ENCODE data around the gene SCAF8.

Gene SCAF8

GRCh38 chr6:154719433-154719832, 13.8 kb upstream of the SCAF8 start:
- H3K36me3 Mint-ChIP-seq (ENCODE audit: insufficient read depth) = no peaks in the 10 kb centered on the region

GRCh38 chr6:154719854-154720253, 13.4 kb upstream of the SCAF8 start:
- H3K27ac Mint-ChIP-seq = no peak overlapping the region
- H3K36me3 Mint-ChIP-seq (ENCODE audit: insufficient read depth) = no peaks in the 10 kb centered on the region
- H3K27me3 Mint-ChIP-seq = peaks cover 0 to 9% of the 10 kb centered on the region in 2 donors
- peaks cover 0 to 8% of the 10 kb centered on the region in 2 donors for H3K9me3 Mint-ChIP-seq
- ATAC-seq (replicated peaks) (no peak), DNase-seq (no peak)
- H3K4me1 Mint-ChIP-seq (ENCODE audit: low read depth in 2 of 2) = no peaks in the 10 kb centered on the region
- H3K4me3 Mint-ChIP-seq = no peak overlapping the region

More at GRCh38 chr6:154719433-154719832, 13.8 kb upstream of the SCAF8 start:
- peaks cover 0 to 8% of the 10 kb centered on the region in 2 donors for H3K9me3 Mint-ChIP-seq
- no peaks in the 10 kb centered on the region for H3K4me1 Mint-ChIP-seq (ENCODE audit: low read depth in 2 of 2)
- no peak overlapping the region for H3K4me3 Mint-ChIP-seq
- peaks cover 0 to 10% of the 10 kb centered on the region in 2 donors for H3K27me3 Mint-ChIP-seq
- ATAC-seq (replicated peaks) (no peak), DNase-seq (no peak)
- H3K27ac Mint-ChIP-seq = no peak overlapping the region

- Mint-ChIP-seq H3K27me3 (peaks cover 0 to 9% of the 10 kb centered on the region in 2 donors), H3K4me1 (ENCODE audit: low read depth in 2 of 2) (no peaks in the 10 kb centered on the region), H3K9me3 (peaks cover 0 to 8% of the 10 kb centered on the region in 2 donors), H3K27ac (no peak overlapping the region), H3K36me3 (ENCODE audit: insufficient read depth) (no peaks in the 10 kb centered on the region), H3K4me3 (no peak overlapping the region)
- ATAC-seq (replicated peaks) (no peak), DNase-seq (no peak)
These were observed 11.8 kb upstream of the SCAF8 start for GRCh38 chr6:154721460-154721859.

- peaks cover 0 to 9% of the 10 kb centered on the region in 2 donors for H3K27me3 Mint-ChIP-seq
- DNase-seq (no peak), ATAC-seq (replicated peaks) (no peak)
- no peak overlapping the region for H3K4me3 Mint-ChIP-seq
- peaks cover 3% of the 10 kb centered on the region for H3K36me3 Mint-ChIP-seq (ENCODE audit: insufficient read depth)
- no peak overlapping the region for H3K27ac Mint-ChIP-seq
- H3K4me1 Mint-ChIP-seq (ENCODE audit: low read depth in 2 of 2) = peaks cover 3 to 4% of the 10 kb centered on the region in 2 donors
- H3K9me3 Mint-ChIP-seq = no peaks in the 10 kb centered on the region
These were observed 6.3 kb upstream of the SCAF8 start for GRCh38 chr6:154726887-154727286.

GRCh38 chr6:154731296-154732218, 1.7 kb upstream of the SCAF8 start:
- no peaks in the 10 kb centered on the region for H3K9me3 Mint-ChIP-seq
- H3K36me3 Mint-ChIP-seq (ENCODE audit: insufficient read depth) = peaks cover 22% of the 10 kb centered on the region
- H3K27ac Mint-ChIP-seq = peak overlapping the region in 1 of 2 donors; percentile 11
- H3K4me1 Mint-ChIP-seq (ENCODE audit: low read depth in 2 of 2) = peaks cover 19 to 23% of the 10 kb centered on the region in 2 donors
- ATAC-seq (replicated peaks) (no peak), DNase-seq (no peak)
- H3K4me3 Mint-ChIP-seq = peak overlapping the region; percentile 21 to 58
- H3K27me3 Mint-ChIP-seq = no peaks in the 10 kb centered on the region

- H3K4me3 Mint-ChIP-seq = peak overlapping the region; percentile 86 to 88
- peaks cover 28 to 29% of the 10 kb centered on the region in 2 donors for H3K4me1 Mint-ChIP-seq (ENCODE audit: low read depth in 2 of 2)
- no peaks in the 10 kb centered on the region for H3K27me3 Mint-ChIP-seq
- H3K36me3 Mint-ChIP-seq (ENCODE audit: insufficient read depth) = peaks cover 25% of the 10 kb centered on the region
- no peak for ATAC-seq (replicated peaks)
- no peaks in the 10 kb centered on the region for H3K9me3 Mint-ChIP-seq
- DNase-seq = no peak
- peak overlapping the region; percentile 94 for H3K27ac Mint-ChIP-seq
These were observed 556 bp upstream of the SCAF8 start for GRCh38 chr6:154732538-154733182.

- ATAC-seq (replicated peaks) (peak; percentile 78), DNase-seq (peak; percentile 85 to 88 (median 87))
- peak overlapping the region; percentile 86 to 88 for H3K4me3 Mint-ChIP-seq
- H3K36me3 Mint-ChIP-seq (ENCODE audit: insufficient read depth) = peaks cover 25% of the 10 kb centered on the region
- no peaks in the 10 kb centered on the region for H3K27me3 Mint-ChIP-seq
- H3K27ac Mint-ChIP-seq = peak overlapping the region; percentile 94
- peaks cover 32 to 40% of the 10 kb centered on the region in 2 donors for H3K4me1 Mint-ChIP-seq (ENCODE audit: low read depth in 2 of 2)
- no peaks in the 10 kb centered on the region for H3K9me3 Mint-ChIP-seq
These were observed 588 bp downstream of the SCAF8 start for GRCh38 chr6:154733626-154734382.

GRCh38 chr6:154736618-154737259, 3.5 kb downstream of the SCAF8 start:
- H3K27ac Mint-ChIP-seq = peak overlapping the region in 1 of 2 donors; percentile 68
- H3K4me3 Mint-ChIP-seq = peak overlapping the region; percentile 45 to 65
- ATAC-seq (replicated peaks) = no peak

GRCh38 chr6:154737424-154737823, 4.2 kb downstream of the SCAF8 start:
- Mint-ChIP-seq H3K4me1 (ENCODE audit: low read depth in 2 of 2) (peaks cover 49 to 64% of the 10 kb centered on the region in 2 donors), H3K27me3 (no peaks in the 10 kb centered on the region), H3K36me3 (ENCODE audit: insufficient read depth) (peaks cover 30% of the 10 kb centered on the region), H3K9me3 (no peaks in the 10 kb centered on the region), H3K27ac (peak overlapping the region in 1 of 2 donors; percentile 68), H3K4me3 (peak overlapping the region; percentile 19 to 65)
- DNase-seq = no peak
- no peak for ATAC-seq (replicated peaks)

More at GRCh38 chr6:154736618-154737259, 3.5 kb downstream of the SCAF8 start:
- Mint-ChIP-seq H3K9me3 (no peaks in the 10 kb centered on the region), H3K27me3 (no peaks in the 10 kb centered on the region), H3K36me3 (ENCODE audit: insufficient read depth) (peaks cover 31% of the 10 kb centered on the region), H3K4me1 (ENCODE audit: low read depth in 2 of 2) (peaks cover 49 to 62% of the 10 kb centered on the region in 2 donors)
- no peak for DNase-seq

GRCh38 chr6:154738551-154738961, 5.3 kb downstream of the SCAF8 start:
- DNase-seq = no peak
- peak overlapping the region in 1 of 2 donors; percentile 68 for H3K27ac Mint-ChIP-seq
- H3K36me3 Mint-ChIP-seq (ENCODE audit: insufficient read depth) = peaks cover 30% of the 10 kb centered on the region
- H3K4me1 Mint-ChIP-seq (ENCODE audit: low read depth in 2 of 2) = peaks cover 48 to 66% of the 10 kb centered on the region in 2 donors
- ATAC-seq (replicated peaks) = no peak
- no peaks in the 10 kb centered on the region for H3K9me3 Mint-ChIP-seq
- peak overlapping the region in 1 of 2 donors; percentile 48 for H3K4me3 Mint-ChIP-seq
- no peaks in the 10 kb centered on the region for H3K27me3 Mint-ChIP-seq

- Mint-ChIP-seq H3K36me3 (ENCODE audit: insufficient read depth) (peaks cover 29% of the 10 kb centered on the region), H3K27me3 (no peaks in the 10 kb centered on the region), H3K9me3 (no peaks in the 10 kb centered on the region), H3K4me1 (ENCODE audit: low read depth in 2 of 2) (peaks cover 45 to 75% of the 10 kb centered on the region in 2 donors), H3K27ac (peak overlapping the region in 1 of 2 donors; percentile 23), H3K4me3 (peak overlapping the region in 1 of 2 donors; percentile 33)
- DNase-seq (no peak), ATAC-seq (replicated peaks) (no peak)
These were observed 7.4 kb downstream of the SCAF8 start for GRCh38 chr6:154740658-154741057.

- peaks cover 24% of the 10 kb centered on the region for H3K36me3 Mint-ChIP-seq (ENCODE audit: insufficient read depth)
- H3K27ac Mint-ChIP-seq = no peak overlapping the region
- no peak for DNase-seq
These were observed 9.7 kb downstream of the SCAF8 start for GRCh38 chr6:154742891-154743290.

More at GRCh38 chr6:154742891-154743290, 9.7 kb downstream of the SCAF8 start:
- Mint-ChIP-seq H3K9me3 (no peaks in the 10 kb centered on the region), H3K27me3 (no peaks in the 10 kb centered on the region), H3K4me1 (ENCODE audit: low read depth in 2 of 2) (peaks cover 35 to 72% of the 10 kb centered on the region in 2 donors), H3K4me3 (peak overlapping the region in 1 of 2 donors; percentile 35)
- ATAC-seq (replicated peaks) = no peak

All from effector memory CD8-positive, alpha-beta T cell (primary cell).